COLO829 (cell line): ENCODE measurements around the gene COG8.
"Not testable (repeated sequence)": the region's sequence is repeated elsewhere in the genome, so short reads cannot be mapped to it uniquely, and the experiment has no call there.

ENCODE experiments used
- DNase-seq: peaks from one replicate; pipeline ENCODE4 v3.0.0; 2012; ENCODE audit warnings: low spot score

The COG8 gene

DNA sequence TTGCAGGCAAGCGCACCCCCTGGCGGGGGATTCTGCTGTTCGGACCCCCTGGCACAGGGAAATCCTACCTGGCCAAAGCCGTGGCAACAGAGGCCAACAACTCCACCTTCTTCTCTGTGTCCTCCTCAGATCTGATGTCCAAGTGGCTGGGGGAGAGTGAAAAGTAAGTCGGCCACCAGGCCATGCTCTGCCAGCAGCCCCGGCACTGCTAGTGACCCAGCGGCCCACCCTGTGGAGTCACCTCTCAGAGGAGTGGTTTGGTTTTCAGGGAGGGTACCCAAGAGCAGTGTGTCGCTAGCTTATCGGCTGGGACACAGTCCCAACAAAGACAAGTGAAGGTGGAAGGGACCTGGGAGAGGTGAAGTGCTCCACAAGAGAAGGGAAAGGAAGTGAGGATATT lies 20.0 kb downstream of the COG8 start:
- DNase-seq: no peak

DNA sequence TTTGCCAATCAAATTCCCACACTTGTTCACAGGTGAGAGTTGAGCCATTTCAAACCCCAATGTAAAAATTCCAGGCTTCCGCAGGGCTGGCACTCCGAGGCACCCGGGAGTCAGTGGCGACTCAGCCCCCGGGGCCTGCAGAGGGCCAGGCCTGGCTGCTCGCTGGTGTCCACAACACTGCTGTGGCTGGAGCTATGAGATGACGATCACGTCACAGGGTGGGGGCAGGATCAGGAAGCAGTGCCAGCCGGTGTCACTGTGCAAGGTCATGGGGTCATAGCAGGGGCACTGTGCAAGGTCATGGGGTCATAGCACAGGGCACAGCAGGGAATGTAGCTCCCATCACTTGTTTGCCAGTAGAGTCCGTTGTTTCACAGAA lies 20.5 kb downstream of the COG8 start:
- DNase-seq: no peak

DNA sequence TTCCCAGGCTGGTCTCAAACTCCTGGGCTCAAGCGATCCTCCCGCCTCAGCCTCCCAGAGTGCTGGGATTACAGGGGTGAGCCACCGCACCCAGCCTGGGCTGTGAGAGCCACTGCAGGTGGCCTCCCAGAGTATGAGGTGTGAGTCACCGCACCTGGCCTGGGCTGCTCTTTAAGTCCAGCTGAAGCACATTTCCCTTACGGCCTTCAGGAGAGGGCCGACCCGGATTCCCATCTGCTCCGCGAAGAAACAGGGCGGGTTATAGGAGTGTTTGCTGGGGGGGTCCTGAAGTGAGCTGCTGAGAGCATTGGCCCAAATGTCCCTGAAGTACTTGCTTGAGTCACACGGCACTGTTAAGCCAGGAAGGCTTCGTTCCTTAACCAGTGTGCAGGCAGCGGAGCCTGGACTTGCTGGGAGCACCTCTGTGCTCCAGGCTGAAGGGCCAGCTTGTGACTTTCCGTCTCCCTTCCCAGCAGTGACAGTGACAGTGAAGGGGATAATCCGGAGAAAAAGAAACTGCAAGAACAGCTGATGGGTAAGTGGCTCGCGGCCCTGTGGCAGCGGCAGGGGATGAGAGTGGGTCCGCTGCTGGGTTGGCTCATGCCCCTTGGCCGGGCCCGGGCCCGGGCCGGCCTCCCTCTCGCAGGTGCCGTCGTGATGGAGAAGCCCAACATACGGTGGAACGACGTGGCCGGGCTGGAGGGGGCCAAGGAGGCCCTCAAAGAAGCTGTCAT lies 21.0 kb downstream of the COG8 start:
- DNase-seq: no peak

- DNase-seq: no peak
Observed at GRCh38 chr16:69316595-69317034, 22.7 kb downstream of the COG8 start.

GRCh38 chr16:69315486-69316311 lies 23.7 kb downstream of the COG8 start:
- no peak for DNase-seq

DNA sequence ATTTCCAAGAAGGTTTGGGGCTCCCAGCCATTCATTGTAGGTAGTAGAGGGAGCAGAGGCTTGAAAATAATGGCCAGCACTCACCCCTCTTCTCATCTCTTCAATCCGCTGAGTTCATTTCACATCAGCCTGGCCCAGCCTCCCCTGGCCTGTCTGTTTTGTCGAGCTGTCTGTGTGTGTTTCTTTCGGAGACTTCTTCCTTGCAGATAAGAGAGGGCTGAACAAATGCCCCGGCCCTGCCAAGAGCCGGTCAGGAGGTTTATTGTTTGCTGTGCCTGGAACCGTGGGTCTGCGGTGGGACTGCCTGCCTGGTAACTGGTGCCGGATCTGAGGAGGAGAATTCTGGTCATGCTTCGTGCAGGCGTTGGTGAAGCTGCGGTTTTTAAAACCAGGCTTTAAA lies 24.8 kb downstream of the COG8 start:
- DNase-seq: no peak

DNA sequence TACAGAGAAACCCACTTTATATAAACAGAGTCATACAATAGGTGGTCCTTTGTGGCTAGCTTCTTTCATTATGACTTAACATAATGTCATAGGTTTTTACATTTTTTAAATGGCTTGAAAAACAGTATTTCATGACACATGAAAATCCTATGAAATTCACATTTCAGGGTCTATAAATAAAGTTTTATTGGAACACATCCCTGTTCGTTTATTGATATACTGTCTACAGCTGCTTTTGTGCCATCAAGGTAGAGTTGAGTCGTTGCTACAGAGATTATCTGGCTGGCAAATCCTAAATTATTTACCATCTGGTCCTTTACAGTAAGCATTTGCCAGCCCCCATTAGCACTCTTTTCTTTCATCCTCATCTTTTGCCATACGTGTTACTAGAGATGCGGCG lies 25.9 kb downstream of the COG8 start:
- DNase-seq: no peak

GRCh38 chr16:69311533-69312387 lies 27.6 kb downstream of the COG8 start:
- no peak for DNase-seq

DNA sequence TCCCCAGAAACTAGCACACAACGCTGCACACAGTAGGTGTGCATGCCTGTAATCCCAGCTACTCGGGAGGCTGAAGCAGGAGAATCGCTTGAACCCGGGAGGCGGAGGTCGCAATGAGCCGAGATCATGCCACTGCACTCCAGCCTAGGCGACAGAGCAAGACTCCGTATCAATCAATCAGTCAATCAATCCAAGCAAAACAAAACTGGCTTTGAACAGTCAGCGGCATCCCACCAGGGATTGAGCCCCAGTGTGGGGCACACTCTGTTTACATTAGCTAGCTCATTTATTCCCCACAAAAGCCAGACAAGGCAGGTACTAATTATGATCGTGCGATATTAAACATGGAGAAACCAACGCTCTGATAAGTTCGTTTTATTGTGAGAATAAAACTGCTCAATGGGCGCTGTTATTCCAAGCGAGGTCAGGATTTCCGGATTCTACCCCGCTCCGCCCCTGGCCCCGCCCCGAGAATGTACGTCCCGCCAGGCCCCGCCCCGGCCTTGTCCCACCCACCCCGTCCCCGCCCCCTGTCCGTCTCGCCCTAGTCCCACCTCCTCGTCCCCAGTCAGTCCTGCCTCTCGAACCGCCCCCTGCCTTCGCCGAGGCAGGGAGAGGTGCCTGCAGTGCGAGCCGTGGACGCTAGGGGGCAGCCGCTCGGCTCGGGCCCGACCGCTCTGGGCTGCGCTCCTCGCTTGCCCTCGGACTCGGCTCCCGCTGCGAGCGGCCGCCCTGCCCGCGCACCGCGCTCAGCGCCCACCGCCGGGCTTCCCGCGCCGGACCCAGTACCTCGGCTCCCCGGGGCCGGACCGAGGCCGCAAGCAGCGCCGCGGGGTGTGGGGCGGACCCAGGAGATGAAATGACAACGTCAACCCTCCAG lies 28.5 kb downstream of the COG8 start, which contains the start of gene VPS4A:
Gene VPS4A (plus strand): TSS at position 698 of the 880 bp plus-strand sequence. CDS start 162 bp downstream, at position 860.
- DNase-seq: peak; percentile 88

DNA sequence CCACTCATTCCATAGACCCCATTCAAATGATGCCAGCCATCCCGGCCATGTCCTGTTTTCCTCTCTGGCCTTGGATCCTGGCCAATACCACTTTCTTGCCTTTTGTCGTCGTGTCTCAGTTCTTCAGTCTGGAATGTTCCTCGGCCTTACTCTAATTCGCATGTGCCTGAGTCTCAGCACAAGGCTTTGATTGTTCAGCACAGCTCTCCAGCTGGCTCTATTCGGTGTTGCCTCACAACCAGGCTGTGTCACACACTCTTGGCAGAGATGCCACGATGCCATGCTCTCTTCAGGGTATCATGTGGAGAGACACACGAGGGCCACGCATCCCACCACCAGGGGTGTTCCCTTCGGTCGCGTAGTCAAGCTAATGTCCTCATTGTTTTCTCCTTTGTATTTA lies 30.0 kb downstream of the COG8 start:
- DNase-seq: no peak

- no peak for DNase-seq
Observed at GRCh38 chr16:69307856-69308255, 31.5 kb downstream of the COG8 start.

DNA sequence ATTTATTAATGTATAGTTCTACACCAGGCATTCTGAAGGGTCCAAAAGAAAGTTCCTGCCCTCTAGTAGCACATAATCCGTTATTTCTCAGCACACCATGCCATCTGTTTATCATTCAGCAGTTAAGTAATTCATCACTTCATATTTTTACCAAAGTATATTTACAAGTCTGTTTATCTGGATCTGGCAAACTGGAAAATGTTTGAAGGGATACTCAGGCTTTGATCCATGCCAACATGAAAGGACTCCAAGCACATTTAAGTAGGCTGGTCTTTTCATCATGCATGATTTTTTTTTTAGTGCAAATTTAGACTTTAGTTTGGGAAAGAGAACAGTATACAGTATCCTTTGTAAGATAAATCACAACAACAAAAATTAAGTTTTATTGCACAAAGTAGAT lies 32.3 kb downstream of the COG8 start:
- no peak for DNase-seq

GRCh38 chr16:69306031-69306430 lies 33.3 kb downstream of the COG8 start:
- no peak for DNase-seq

DNA sequence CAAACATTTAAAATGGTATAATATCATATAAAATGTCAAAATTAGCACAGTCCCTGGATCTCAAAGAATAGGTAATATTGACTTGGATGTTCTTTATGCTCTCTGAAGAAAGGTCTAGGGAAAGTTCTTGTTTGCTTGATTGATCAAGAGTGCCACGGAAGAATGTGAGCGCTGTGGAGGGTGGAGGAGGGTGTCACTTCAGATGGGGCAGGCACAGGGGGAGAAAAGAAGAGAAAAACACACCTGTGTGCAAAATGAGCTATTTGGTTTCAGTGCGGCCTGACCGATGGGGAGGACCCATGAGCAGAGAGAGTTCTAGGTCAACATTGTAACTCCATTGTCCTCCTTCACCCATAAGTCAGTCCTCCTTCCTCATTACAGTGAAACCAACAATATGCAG lies 37.1 kb downstream of the COG8 start:
- DNase-seq: no peak

- no peak for DNase-seq
Observed at GRCh38 chr16:69301861-69302260, 37.5 kb downstream of the COG8 start.

- DNase-seq: no peak
Observed at GRCh38 chr16:69301187-69301586, 38.2 kb downstream of the COG8 start.

DNA sequence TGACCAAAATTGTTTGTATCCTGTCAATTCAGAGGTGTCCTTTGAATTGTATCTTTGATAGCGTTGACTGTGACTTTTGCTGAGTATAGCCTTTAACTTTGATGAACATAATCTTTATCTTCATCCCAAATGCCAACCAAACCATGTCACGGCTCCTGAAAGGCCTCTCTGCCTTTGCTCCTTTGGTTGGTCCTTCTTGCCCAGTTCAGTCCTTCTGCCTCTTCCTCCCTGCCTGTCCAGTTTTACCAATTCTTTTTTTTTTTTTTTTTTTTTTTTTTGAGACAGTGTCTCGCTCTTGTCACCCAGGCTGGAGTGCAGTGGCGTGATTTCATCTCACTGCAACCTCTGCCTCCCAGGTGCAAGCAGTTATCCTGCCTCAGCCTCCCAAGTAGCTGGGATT lies 41.1 kb downstream of the COG8 start:
- DNase-seq: no peak

DNA sequence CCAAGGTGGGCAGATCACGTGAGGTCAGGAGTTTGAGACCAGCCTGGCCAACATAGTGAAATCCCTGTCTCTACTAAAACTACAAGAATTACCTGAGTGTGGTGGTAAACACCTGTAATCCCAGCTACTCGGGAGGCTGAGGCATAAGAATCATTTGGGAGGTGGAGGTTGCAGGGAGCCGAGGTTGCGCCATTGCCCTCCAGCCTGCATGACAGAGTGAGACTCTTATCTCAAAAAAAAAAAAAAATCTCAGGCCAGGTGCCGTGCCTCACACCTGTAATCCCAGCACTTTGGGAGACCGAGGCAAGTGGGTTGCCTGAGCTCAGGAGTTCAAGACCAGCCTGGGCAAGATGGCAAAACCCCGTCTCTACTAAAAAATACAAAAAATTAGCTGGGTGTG lies 42.6 kb downstream of the COG8 start:
- DNase-seq: not testable (repeated sequence)

DNA sequence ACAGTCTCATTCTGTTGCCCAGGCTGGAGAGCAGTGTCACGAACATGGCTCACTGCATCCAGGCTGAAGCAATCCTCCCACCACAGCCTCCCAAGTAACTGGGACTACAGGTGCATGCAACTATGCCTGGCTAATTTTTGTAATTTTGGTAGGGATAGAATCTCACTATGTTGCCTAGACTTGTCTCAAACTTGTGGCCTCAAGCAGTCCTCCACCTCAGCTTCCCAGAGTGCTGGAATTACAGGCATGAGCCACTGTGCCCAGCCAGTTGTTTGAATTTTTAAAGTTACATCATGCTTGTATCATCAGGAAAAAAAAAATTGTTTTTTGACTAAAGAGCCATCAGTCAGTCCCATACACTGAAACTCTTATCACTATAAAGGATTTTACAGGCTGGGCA lies 45.3 kb downstream of the COG8 start:
- DNase-seq: no peak

DNA sequence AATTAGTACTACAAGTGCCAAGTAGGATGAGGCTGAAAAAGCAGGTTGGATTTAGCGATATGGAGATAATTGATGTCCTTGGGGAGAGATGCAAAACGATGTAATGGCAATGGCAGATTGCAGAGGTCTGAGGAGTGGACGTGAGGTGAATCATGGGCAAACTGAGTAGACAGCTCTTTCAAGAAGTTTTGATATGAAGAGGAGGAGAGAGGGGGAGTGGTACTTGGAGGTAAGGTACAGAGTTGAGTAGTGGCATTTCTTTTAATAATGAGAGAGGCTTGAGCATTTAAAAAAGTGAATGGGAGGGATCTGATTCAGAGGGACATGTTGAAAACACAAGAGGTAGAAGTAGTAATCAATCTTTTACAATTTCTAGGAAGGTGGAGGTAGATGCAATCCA lies 46.0 kb downstream of the COG8 start:
- no peak for DNase-seq

DNA sequence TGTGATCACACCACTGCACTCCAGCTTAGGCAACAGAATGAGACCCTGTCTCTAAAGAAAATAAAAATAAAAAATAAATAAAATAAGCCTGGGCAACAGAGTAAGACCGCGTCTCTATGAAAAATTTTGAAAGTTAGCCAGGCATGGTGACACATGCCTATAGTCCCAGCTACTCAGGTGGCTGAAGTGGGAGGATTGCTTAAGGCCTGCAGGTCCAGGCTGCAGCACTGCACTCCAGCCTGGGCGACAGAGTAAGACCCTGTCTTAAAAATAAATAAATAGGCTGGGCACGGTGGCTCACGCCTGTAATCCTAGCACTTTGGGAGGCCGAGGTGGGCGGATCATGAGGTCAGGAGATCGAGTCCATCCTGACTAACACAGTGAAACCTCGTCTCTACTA lies 47.7 kb downstream of the COG8 start:
- DNase-seq: not testable (repeated sequence)
